Nephron progenitor cell (in vitro differentiated cells): ENCODE results near the gene C1orf21.

ENCODE experiments used
- DNase-seq: peaks from one replicate; pipeline ENCODE4 v3.0.0; 2021
- H3K27ac Mint-ChIP-seq: 2 replicates; pipeline ENCODE4 v1.8.0; 2021; ENCODE audit warnings: mild to moderate bottlenecking, moderate library complexity, mixed read lengths
- H3K27me3 Mint-ChIP-seq: 2 replicates; pipeline ENCODE4 v1.8.0; 2021; ENCODE audit warnings: mild to moderate bottlenecking, low read depth, mixed read lengths; ENCODE audit not compliant: poor library complexity
- H3K36me3 Mint-ChIP-seq: 2 replicates; pipeline ENCODE4 v1.8.0; 2021; ENCODE audit warnings: low read depth, mixed read lengths
- H3K4me1 Mint-ChIP-seq: 2 replicates; pipeline ENCODE4 v1.8.0; 2021; ENCODE audit warnings: mixed read lengths
- H3K4me3 Mint-ChIP-seq: 2 replicates; pipeline ENCODE4 v1.8.0; 2021; ENCODE audit warnings: mild to moderate bottlenecking, moderate library complexity, mixed read lengths
- H3K9me3 Mint-ChIP-seq: 2 replicates; pipeline ENCODE4 v1.8.0; 2021; ENCODE audit warnings: mild to moderate bottlenecking, moderate library complexity, mixed read lengths
- CTCF ChIP-seq: fragments of 200-600 bp; sonication (generic); IDR thresholded peaks from 2 replicates; pipeline ENCODE4 v1.5.0; 2021; ENCODE audit warnings: antibody characterized with exemption

C1orf21 gene

GRCh38 chr1:184530226-184530625 lies 143.4 kb downstream of the C1orf21 start:
- Mint-ChIP-seq H3K36me3 (peaks cover 7% of the 10 kb centered on the region), H3K4me3 (no peak overlapping the region), H3K9me3 (no peaks in the 10 kb centered on the region), H3K4me1 (peaks cover 20% of the 10 kb centered on the region), H3K27me3 (peaks cover 2% of the 10 kb centered on the region), H3K27ac (no peak overlapping the region)
- no peak for DNase-seq
- no peak for TF ChIP-seq CTCF

GRCh38 chr1:184531296-184531695 lies 144.5 kb downstream of the C1orf21 start:
- DNase-seq, result no peak
- Mint-ChIP-seq H3K27me3 (peaks cover 2% of the 10 kb centered on the region), H3K27ac (no peak overlapping the region), H3K4me1 (peaks cover 21% of the 10 kb centered on the region), H3K36me3 (peaks cover 13% of the 10 kb centered on the region), H3K9me3 (peaks cover 6% of the 10 kb centered on the region), H3K4me3 (no peak overlapping the region)
- no peak for TF ChIP-seq CTCF

- Mint-ChIP-seq H3K36me3 (peaks cover 21% of the 10 kb centered on the region), H3K4me1 (peaks cover 21% of the 10 kb centered on the region), H3K27ac (no peak overlapping the region), H3K9me3 (peaks cover 13% of the 10 kb centered on the region), H3K4me3 (no peak overlapping the region), H3K27me3 (peaks cover 2% of the 10 kb centered on the region)
- DNase-seq, result no peak
- TF ChIP-seq CTCF, result no peak
These were observed 145.4 kb downstream of the C1orf21 start for GRCh38 chr1:184532199-184532598.

DNA sequence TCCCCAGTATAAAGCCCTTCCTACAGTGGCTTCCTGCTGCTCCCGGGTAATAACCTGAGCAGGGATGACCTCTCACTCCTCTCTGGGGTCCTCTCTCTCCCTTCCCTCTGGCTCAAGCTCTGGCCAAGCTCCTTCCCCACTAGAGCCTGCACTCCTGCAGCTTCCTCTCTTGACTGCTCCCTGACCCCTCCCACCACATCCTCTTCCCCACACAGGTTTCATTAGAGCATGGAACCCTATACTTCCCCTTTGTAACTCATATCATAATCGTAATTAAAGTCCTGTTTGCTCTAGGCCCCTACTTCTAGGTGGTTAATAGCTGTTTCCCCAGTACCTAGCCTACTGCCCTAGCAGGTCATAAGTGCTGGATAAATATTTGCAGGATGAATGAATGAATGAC lies 146.2 kb downstream of the C1orf21 start:
- TF ChIP-seq CTCF, result no peak
- no peak overlapping the region for H3K27ac Mint-ChIP-seq
- H3K27me3 Mint-ChIP-seq, result peaks cover 2% of the 10 kb centered on the region
- H3K9me3 Mint-ChIP-seq, result peaks cover 21% of the 10 kb centered on the region
- H3K36me3 Mint-ChIP-seq, result peaks cover 28% of the 10 kb centered on the region
- peaks cover 21% of the 10 kb centered on the region for H3K4me1 Mint-ChIP-seq
- no peak overlapping the region for H3K4me3 Mint-ChIP-seq
- no peak for DNase-seq

GRCh38 chr1:184533915-184534314 lies 147.1 kb downstream of the C1orf21 start:
- Mint-ChIP-seq H3K27ac (no peak overlapping the region), H3K36me3 (peaks cover 36% of the 10 kb centered on the region), H3K9me3 (peaks cover 30% of the 10 kb centered on the region), H3K4me3 (no peak overlapping the region), H3K4me1 (peaks cover 21% of the 10 kb centered on the region), H3K27me3 (peaks cover 2% of the 10 kb centered on the region)
- no peak for TF ChIP-seq CTCF
- no peak for DNase-seq

- H3K27ac Mint-ChIP-seq, result peak overlapping the region; percentile 68
These were observed 147.9 kb downstream of the C1orf21 start for GRCh38 chr1:184534690-184535089.

More at GRCh38 chr1:184534690-184535089, 147.9 kb downstream of the C1orf21 start:
- Mint-ChIP-seq H3K36me3 (peaks cover 44% of the 10 kb centered on the region), H3K4me3 (peak overlapping the region; percentile 31), H3K9me3 (peaks cover 38% of the 10 kb centered on the region), H3K27me3 (peaks cover 2% of the 10 kb centered on the region), H3K4me1 (peaks cover 21% of the 10 kb centered on the region)
- peak; percentile 16 for DNase-seq
- TF ChIP-seq CTCF, result no peak
